SK-N-DZ (cell line): ENCODE measurements around the gene GLMP. TPM values are rescaled to one million over a fixed set of nuclear protein-coding genes. Genes with fewer than 3 reads are reported as not detected.
"Not testable (repeated sequence)": the region's sequence is repeated elsewhere in the genome, so short reads cannot be mapped to it uniquely, and the experiment has no call there.

Experiments
- DNase-seq: peaks from one replicate; pipeline ENCODE4 v3.0.0-alpha.2; 2015; ENCODE audit warnings: low spot score
- polyA plus RNA-seq, 2 experiments: library from polyadenylated mRNA; depleted of rRNA; stranded (reverse); fragments of >200 nt; gene quantifications; 2 replicates each; pipeline ENCODE4 v1.2.3, GENCODE V29; 2014

Gene GLMP, protein sequence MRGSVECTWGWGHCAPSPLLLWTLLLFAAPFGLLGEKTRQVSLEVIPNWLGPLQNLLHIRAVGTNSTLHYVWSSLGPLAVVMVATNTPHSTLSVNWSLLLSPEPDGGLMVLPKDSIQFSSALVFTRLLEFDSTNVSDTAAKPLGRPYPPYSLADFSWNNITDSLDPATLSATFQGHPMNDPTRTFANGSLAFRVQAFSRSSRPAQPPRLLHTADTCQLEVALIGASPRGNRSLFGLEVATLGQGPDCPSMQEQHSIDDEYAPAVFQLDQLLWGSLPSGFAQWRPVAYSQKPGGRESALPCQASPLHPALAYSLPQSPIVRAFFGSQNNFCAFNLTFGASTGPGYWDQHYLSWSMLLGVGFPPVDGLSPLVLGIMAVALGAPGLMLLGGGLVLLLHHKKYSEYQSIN
- 7.0 and 8.6 TPM in 2 replicates for polyA plus RNA-seq (2014; cell fraction: cytosol; rRNA removed)
- polyA plus RNA-seq (2014; cell fraction: nucleus; rRNA removed) = 9.4 and 10.3 TPM in 2 replicates

DNA sequence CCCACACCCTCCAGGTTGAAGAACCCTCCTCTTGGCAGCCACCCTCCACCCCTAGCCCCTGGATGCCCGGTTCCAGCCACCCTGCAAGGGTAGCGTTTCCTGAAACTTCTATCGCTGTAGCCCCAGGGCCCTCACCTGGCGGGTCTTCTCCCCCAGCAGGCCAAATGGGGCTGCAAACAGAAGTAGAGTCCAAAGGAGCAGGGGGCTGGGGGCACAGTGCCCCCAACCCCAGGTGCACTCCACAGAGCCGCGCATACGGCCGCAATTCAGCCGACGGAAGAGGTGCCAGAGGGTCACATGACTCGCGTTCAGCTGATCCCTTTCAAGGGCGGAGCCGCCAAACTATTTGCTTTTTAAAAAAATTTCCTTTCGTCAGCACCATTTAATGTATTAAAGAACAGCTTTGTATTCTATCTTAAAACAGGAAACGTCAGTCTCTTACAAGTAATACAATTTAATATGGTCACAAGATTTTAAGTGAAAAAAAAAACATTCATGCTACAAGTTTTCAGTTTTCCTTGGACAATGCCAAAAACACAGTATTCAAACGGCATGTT lies at the start of gene GLMP:
Gene GLMP (minus strand): TSS at position 289 of the 557 bp plus-strand sequence. CDS start 34 bp downstream, at position 255.
- no peak for DNase-seq

DNA sequence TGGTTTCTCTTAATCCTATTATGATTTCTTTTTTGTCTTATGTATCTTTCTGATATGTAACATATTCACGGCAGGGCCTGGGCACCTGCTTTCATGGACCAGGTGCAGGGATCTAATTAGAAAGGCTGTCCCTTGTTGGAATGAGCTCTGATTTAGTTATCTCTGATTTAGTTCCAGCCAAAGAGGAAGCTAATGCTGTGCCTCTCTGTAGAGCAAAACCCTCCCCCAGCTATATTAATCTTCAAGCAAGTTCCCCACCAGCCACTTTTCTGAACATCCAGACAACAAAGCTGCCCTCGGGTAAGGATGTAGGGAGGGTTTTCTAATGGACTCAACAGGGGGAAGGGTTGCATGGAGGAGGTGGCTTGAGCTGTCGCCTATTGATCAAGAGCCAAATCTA lies 48.9 kb upstream of the GLMP start:
- DNase-seq = peak; percentile 97

DNA sequence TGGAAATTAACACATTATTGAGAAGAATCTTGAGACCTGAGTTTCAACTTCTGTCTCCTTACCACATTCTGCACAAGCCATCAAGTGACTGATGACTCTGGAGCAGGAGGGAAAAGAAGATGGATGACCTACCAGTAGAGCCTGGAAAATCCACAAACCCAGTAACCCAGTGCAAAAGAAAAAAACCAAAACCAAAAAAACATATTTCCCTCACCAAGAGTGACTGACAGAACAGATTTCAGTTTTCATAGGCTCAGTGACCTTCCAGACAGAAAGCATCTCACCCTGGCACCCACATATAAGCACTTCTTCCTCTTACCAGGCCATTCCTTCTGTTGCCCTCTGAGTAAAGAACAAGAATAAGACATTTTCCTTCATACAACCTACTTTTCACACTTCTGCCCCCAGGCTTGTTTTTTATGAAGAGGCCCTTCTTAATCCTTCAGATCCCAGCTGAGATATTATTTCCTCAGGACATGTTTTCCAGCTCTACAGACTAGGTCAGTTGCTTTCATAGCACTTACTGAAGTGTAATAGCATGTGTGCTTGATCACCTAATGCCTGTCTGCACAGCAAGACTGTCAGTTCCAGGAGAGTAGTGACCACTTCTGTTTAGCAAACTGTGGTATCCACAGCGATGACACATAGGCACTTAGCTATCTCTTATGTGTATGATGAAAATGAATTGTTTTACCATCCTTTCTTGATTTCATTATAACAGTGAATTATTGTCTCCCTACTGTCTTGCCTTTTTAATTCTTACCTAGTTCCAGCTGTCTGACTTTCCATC lies 46.9 kb upstream of the GLMP start:
- DNase-seq = peak; percentile 47

DNA sequence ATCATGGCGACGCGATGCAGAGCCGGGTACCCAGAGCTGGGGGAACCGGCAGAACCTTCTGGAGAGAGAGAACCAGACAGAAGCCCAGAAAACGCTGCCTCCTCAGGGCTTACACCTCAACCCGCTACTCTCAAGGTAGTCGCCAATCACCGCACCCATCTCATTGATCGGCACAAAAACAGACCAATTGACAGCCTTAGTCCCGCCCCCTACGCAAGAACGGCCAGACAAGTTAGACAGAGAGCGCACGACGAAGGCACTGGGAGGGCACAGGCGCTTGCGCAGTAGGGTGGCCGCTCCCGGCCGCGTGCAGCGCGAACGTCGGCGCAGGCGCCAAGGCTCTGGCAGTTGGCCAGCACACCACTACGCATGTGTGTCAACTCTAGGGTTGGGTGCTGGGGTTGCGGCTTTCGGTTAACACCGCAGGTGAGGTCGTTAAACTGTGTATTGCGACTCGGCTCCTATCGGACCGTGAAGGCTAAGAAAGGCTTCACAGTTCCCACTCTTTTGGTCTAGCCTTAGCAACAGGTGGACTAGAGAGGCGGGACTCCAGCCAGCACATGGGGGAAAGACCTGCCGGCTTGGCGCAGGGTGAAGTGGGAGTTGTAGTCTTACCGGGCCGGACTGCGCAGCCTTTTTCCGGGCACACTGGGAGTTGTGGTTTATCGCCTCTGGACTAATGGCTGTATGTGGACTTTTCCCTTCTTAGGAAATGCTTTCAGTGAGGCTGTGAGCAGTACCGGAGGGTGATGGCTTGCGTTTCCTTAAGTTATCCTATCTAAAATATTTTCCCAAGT lies 42.9 kb upstream of the GLMP start, which contains the start of the genes CCT3 and TSACC:
Gene CCT3 (minus strand): TSS at position 113 of the 797 bp plus-strand sequence. CDS start 108 bp downstream, at position 5.
Gene TSACC (plus strand): TSS at position 347 of the 797 bp plus-strand sequence. CDS start 1,232 bp downstream, outside the sequence.
- peak; percentile 100 for DNase-seq

DNA sequence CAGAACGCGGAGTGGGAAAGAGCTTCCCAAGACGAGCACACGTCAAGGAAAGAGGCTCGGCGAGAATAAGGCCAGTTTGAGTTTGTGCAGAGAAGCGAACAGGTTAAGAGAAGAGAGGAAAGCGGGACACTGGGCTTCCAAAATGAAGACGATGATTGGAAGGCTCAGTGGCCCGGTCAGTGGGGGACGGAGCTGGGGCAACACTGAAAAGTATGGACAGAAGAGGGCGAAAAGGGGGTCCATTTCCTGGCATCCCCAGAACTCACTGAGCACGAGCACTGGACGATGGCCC lies 42.4 kb upstream of the GLMP start:
- DNase-seq = no peak

DNA sequence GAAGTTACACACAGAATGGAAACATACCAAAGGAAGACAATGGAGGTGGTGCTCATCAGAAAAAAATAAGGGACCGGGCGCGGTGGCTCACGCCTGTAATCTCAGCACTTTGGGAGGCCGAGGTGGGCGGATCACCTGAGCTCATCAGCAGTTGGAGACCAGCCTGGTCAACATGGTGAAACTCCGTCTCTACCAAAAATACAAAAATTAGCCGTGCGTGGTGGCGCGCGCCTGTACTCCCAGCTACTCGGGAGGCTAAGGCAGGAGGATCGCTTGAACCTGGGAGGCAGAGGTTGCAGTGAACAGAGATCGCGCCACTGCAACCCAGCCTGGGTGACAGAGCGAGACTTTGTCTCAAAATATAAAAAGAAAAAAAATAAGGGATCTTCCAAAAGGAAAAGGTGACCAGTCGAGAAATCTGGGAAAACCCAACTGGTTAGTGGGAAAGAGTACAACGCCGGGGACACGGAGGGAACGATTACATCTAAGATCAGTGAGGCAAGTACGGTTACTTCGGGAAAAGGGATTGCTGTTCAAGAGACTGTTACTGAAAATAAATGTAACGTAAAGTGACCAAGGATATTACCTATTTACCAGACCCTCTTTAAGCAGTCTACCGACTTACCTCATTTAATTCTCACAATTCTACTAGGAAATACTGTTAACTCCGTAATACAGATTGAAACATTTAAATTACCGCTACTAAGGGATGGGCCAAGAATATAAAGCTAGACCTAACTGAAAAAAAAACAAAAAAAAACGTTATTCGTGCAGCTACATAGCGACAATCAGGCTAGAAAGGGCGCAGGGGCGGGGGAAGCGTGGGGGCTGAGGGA lies 41.8 kb upstream of the GLMP start:
- DNase-seq = no peak

DNA sequence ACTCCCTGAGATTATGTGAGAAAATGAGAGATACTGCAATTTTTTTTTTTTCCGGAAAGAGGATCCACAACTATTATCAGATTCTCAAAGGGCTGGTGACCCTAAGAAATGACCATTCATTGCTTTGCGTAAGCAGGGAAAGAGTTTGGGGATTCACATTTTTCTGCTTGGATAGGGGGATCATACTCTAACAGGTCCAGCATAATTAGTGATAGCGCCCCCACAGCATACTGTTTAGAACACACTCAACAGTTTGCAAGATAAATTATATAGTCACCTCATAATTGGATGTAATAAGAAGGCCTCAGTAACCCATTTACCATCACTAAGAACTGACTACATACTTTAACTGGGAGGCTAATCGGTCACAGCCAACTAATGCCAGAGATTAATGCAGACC lies 40.8 kb upstream of the GLMP start:
- no peak for DNase-seq

DNA sequence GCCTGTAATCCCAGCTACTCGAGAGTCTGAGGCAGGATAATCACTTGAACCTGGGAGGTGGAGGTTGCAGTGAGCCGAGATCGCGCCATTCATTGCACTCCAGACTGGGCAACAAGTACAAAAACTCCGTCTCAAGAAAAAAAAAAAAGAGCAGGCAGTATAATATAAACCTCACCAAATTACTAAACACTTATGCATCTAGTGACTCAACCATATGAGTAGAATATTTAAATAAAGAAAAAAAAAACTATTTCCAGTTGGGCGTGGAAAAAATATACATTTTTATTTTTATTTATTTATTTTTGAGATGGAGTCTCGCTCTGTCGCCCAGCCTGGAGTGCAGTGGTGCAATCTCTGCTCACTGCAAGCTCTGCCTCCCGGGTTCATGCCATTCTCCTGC lies 27.7 kb upstream of the GLMP start:
- DNase-seq = not testable (repeated sequence)

DNA sequence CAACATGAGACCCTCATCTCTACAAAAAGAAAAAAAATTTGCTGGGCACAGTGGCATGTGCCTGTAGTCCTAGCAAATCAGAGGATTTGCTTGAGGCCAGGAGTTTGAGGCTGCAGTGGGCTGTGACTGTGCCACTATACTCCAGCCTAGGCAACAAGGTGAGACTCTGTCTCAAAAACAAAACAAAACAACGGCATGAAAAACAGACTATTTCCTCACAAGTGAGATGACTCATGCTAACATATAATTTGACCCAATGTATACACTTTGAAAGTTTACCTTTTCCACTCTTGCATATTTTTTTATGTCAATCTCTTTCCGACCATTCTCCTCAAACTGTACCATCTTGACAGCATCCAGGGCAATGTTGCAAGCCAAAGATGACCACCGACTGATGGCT lies 25.1 kb upstream of the GLMP start:
- no peak for DNase-seq

DNA sequence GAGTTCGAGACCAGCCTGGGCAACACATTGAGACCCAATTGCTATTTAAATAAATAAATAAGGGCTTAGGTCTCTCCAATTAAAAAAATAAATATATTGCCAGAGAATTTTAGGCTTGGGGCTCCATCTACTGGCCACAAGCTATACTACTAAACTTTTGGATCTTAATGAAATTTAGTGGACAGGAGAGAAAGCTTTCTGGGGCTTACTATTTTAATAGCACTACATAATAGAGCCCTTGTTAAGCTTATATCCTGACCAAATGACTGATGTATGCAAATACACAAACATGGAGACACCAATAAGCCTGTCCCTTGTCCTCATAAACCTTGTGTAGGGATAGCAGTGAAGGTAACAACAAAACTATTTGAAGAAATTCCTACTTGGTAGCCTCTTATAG lies 24.2 kb upstream of the GLMP start:
- DNase-seq = no peak

DNA sequence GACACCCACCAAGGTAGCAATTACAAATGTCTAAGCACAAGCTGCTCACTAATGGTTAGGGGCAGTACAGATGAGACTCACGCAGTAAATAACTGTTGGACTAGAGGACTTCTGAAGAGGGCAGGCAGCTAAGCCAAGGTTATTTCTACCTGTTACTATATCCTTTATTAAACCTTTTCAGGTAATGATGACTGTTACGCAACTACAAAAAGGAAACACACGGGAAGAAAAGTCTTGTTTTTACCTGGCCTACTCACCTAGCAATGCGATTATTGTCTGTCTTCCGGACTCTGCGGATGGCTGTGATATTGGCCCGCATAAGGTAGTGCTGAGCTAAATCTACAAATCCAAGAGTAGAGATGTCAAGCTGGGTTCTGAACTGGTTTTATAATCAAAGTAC lies 21.4 kb upstream of the GLMP start:
- no peak for DNase-seq

DNA sequence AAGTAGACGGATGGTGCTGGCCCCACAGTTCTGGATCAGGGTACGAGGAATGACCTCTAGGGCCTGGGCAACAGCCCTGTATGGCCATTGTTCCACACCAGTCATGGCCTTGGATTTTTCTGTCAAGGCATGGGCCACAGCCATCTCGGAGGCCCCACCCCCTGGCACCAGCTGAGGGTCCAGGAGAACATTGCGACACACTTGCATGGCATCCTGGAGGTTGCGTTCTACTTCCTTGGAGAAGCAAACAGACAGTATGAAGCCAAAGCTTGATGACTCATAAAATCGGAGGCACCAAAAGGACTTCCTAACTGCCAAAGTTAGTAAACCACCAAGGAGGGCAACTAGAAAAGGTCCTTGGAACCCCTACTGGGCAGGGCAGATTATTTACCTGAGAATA lies 15.5 kb upstream of the GLMP start:
- no peak for DNase-seq

DNA sequence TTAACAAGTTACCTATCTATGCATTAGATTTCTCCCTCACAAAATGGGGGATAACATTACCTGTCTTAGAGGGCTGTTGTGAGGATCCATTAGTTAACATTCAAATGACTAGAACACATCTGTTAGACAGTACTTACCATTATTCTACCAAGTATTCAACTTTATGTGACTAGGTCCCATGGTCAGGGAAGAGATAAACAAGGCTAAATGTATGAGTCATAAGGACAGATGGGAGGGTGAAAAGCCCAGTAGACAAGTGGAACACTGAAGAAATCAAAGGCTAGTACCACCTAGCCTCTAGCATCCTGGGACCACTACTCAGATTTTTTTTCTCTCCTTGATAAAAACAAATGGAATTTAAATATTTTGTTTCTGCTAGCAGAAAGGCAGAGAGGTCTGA lies 12.6 kb upstream of the GLMP start:
- no peak for DNase-seq

DNA sequence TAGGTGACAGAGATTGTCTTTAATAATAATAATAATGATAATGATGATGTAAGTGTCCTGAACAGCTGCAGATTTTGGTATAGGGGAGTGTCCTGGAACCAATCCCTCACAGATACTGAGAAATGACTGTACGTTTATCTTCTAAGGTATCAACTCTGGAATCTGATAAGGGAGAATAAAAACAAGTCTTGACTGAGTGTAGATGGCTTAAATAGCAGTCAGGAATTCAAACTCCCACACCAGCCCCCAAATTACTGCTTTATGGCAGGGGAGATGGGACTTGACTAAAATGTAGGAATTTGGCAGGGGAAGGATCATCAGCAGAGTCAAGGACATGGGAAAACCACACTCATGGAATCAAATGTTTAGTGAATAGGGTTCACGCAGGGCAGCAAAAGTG lies 9.7 kb upstream of the GLMP start:
- DNase-seq = no peak

DNA sequence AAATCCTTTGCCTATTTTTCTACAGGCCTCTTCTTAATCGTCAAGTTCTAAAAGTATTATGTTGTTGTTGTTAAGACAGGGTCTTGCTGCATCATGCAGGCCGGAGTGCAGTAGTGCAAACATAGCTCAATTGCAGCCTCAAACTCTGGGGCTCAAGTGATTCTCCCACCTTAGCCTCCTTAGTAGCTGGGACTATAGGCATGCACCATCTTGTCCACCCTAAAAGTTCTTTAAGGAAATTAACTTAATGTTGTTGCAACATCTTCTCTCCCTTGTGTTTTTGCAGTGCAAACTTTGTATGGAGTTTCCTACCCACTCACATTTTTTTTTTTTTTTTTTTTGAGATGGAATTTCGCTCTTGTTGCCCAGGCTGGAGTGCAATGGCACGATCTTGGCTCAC lies 7.8 kb upstream of the GLMP start:
- DNase-seq = no peak

DNA sequence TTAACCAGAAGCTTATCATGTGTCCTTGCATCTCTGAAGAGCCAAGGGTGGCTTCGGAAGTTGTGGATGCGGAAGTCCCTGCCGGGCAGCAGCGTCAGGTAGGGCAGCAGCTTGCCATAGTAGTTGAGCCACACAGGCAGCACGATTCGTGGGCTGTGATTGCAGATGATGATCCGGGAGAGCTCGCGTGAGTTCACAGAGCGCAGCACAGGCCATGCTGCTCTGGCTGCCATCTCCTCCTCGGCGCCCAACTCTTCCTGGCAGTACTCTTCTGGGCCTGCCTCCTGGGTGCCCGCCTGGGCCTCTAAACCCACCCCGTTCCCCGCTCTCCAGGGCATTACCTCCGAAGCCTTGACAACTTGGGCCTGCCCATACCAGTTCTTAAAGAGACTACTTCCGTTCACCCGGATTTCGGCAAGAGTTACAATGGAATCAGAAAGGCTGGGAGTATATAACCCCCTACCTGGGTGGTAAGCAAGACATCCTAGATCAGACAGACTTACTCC lies 3.4 kb upstream of the GLMP start, which contains the start of gene VHLL:
Gene VHLL (minus strand): TSS at position 456 of the 506 bp plus-strand sequence. CDS start 118 bp downstream, at position 338.
- DNase-seq = no peak

DNA sequence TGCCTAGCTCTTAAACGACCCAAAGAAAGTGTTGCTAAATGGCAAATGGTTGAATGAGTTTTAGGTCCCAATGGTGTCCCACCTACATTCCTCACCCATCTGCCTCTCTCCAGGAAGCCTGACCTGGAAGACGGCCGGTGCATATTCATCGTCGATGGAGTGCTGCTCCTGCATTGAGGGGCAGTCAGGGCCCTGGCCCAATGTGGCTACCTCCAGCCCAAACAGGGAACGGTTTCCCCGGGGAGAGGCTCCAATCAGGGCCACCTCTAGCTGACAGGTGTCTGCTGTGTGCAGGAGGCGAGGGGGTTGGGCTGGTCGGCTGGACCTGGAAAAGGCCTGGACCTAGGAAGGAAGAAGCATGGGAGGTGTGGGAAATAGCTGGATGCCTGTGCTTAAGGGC lies 1.6 kb downstream of the GLMP start:
- DNase-seq = no peak

DNA sequence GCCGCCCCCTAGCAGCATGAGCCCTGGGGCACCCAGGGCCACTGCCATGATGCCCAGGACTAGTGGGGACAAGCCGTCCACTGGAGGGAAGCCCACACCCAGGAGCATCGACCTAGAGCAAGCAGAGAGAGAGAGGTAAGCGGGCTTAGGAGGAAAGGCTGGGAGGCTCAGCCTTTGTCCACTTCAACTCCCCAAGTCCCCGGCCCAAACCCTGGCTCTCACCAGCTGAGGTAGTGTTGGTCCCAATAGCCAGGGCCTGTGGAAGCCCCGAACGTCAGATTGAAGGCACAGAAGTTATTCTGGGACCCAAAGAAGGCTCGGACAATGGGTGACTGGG lies 2.4 kb downstream of the GLMP start:
- no peak for DNase-seq

DNA sequence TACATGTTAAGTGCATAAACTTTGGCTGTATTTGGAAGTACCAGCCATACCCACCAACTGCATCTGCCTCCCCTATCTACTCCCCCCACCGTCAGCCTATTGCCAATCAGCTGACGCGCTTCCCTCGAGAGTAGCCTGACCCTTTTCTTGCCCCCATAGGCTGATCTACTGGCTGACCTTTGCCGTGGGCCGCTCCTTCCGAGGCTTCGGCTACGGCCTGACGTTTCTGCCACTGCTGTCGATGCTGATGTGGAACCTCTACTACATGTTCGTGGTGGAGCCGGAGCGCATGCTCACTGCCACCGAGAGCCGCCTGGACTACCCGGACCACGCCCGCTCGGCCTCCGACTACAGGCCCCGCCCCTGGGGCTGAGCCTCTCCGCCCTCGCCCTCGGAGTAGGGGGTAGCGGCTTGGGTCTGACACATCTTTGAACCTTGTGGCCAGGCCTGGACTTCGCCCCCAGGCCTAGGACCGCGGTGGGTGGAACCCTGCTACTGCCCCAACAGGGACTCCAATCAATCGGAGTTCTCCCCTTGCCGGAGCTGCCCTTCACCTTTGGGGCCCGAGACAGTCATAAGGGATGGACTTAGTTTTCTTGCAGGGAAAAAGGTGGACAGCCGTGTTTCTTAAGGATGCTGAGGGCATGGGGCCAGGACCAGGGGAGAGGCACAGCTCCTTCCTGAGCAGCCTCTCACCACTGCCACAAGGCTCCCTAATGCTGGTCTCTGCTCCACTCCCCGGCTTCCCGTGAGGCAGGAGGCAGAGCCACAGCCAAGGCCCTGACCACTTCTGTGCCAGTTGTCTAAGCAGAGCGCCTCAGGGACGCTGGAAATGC lies 4.0 kb downstream of the GLMP start:
- DNase-seq = no peak
